Keratinocyte (primary cell): ENCODE data around the gene EIF2S2. TPM values are rescaled to one million over a fixed set of nuclear protein-coding genes. Genes with fewer than 3 reads are reported as not detected.

Source experiments
- DNase-seq: peaks from one replicate; pipeline ENCODE4 v3.0.0-alpha.2; 2011; ENCODE audit warnings: low read depth, missing footprints, low spot score
- FAIRE-seq: peaks from 2 replicates; lab custom pipeline; 2011; peaks lifted over from hg19 to GRCh38; lab: Jason Lieb, UNC
- H2AFZ ChIP-seq: 2 replicates; pipeline ENCODE4 v1.6.0; 2012; ENCODE audit warnings: low read length, control low read depth, inconsistent platforms; ENCODE audit not compliant: control insufficient read depth
- H3K27ac ChIP-seq: 2 replicates; pipeline ENCODE4 v1.5.1; 2011; ENCODE audit warnings: low read length; ENCODE audit not compliant: control insufficient read depth, insufficient read depth
- H3K27me3 ChIP-seq: 3 replicates; pipeline ENCODE4 v1.6.0; 2011; ENCODE audit warnings: low read length; ENCODE audit not compliant: control insufficient read depth, insufficient read depth; ENCODE audit errors: extremely low read depth
- H3K36me3 ChIP-seq, 2 experiments: 2 replicates in 1 of 2; 3 replicates in 1 of 2; pipeline ENCODE4 v1.5.1; 2011; ENCODE audit warnings: low read length in 2 of 2, mild to moderate bottlenecking in 1 of 2; ENCODE audit not compliant: control insufficient read depth in 2 of 2, insufficient read depth in 2 of 2; ENCODE audit errors: extremely low read depth in 1 of 2
- H3K4me1 ChIP-seq: 3 replicates; pipeline ENCODE4 v1.5.1; 2011; ENCODE audit warnings: low read length; ENCODE audit not compliant: control insufficient read depth, insufficient read depth; ENCODE audit errors: extremely low read depth
- H3K4me2 ChIP-seq: 3 replicates; pipeline ENCODE4 v1.6.0; 2011; ENCODE audit warnings: low read depth, low read length; ENCODE audit not compliant: control insufficient read depth, insufficient read depth; ENCODE audit errors: extremely low read depth
- H3K4me3 ChIP-seq, 3 experiments: fragments of 200-600 bp in 1 of 3; sonication (generic) in 1 of 3; 2 replicates in 2 of 3; 3 replicates in 1 of 3; pipeline ENCODE4 v1.5.1; 2011 to 2016; ENCODE audit warnings: low read length in 3 of 3, mild to moderate bottlenecking in 3 of 3, control low read depth in 2 of 3, inconsistent platforms in 1 of 3, low read depth in 1 of 3, mixed read lengths in 1 of 3, mixed run types in 1 of 3, moderate library complexity in 1 of 3; ENCODE audit not compliant: control insufficient read depth in 2 of 3, insufficient read depth in 2 of 3; ENCODE audit errors: extremely low read depth in 1 of 3
- H3K79me2 ChIP-seq: 2 replicates; pipeline ENCODE4 v1.6.0; 2012; ENCODE audit warnings: low read length; ENCODE audit not compliant: control insufficient read depth, insufficient read depth
- H3K9ac ChIP-seq: 3 replicates; pipeline ENCODE4 v1.6.0; 2011; ENCODE audit warnings: low read length; ENCODE audit not compliant: control insufficient read depth, insufficient read depth; ENCODE audit errors: extremely low read depth
- H3K9me1 ChIP-seq: 3 replicates; pipeline ENCODE4 v1.6.0; 2011; ENCODE audit warnings: low read length; ENCODE audit not compliant: control insufficient read depth, insufficient read depth; ENCODE audit errors: extremely low read depth
- H3K9me3 ChIP-seq: 2 replicates; pipeline ENCODE4 v1.5.1; 2012; ENCODE audit warnings: low read depth, low read length; ENCODE audit not compliant: control insufficient read depth
- H4K20me1 ChIP-seq: 3 replicates; pipeline ENCODE4 v1.6.0; 2011; ENCODE audit warnings: low read length; ENCODE audit not compliant: control insufficient read depth, insufficient read depth; ENCODE audit errors: extremely low read depth
- EZH2 ChIP-seq: IDR thresholded peaks from one replicate; pipeline ENCODE4 v1.6.1; 2012; ENCODE audit warnings: inconsistent platforms, mild to moderate bottlenecking, low read length, moderate library complexity
- dilution Hi-C: fragments of 300-500 bp; cut with MboI; formaldehyde crosslinking; loops from one replicate; pipeline ENCODE4 v1.7.0; 2020; ENCODE audit warnings: low sequenced_read_pairs; ENCODE audit not compliant: extremely low pct_ligation_motif_present
- polyA plus RNA-seq, 5 experiments: library from polyadenylated mRNA; depleted of rRNA in 3 of 5; stranded (reverse) in 3 of 5; stranded (forward) in 1 of 5; unstranded in 1 of 5; fragments of >200 nt; gene quantifications; 1 replicate in 1 of 5; 2 replicates in 3 of 5; 3 replicates in 1 of 5; pipeline versions ENCODE4 v1.2.1 to v1.2.3, GENCODE V29; 2011 to 2012; ENCODE audit warnings: missing spikeins in 2 of 5, low read depth in 1 of 5, low replicate concordance in 1 of 5
- TF ChIP-seq, protein P1 (sequence below), 3 experiments: IDR thresholded peaks in 1 of 3; conservative IDR thresholded peaks in 1 of 3; optimal IDR thresholded peaks in 1 of 3; 2 replicates in 2 of 3; 3 replicates in 1 of 3; pipeline versions ENCODE3 to v1.5.1; 2011; ENCODE audit warnings: low read length in 3 of 3, mild to moderate bottlenecking in 3 of 3, moderate library complexity in 2 of 3, control low read depth in 1 of 3, inconsistent platforms in 1 of 3; ENCODE audit not compliant: insufficient read depth in 2 of 3; ENCODE audit errors: extremely low read depth in 1 of 3

The EIF2S2 gene
- polyA plus RNA-seq, 1 donor (not counting 4 experiments of a cell fraction or from before 2014, with no cell fraction given) = 131 TPM

DNA sequence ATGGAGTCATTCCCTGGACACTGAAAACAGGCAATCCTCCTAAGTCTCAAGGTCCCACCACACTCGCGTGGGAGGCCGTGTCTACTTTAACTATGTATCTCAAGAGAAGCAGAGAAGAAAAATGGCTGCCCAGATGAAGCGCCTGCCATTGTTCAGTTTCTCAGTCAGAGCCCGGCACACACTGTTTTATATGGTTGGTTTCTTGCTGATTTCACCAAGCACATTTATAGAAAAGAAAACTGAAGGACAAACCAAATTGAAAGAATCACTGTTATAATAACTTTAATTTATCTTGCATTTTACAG, 22.9 kb downstream of the EIF2S2 start:
- H3K36me3 ChIP-seq = peaks cover 33 to 65% of the 10 kb centered on the region in 2 experiments
- no peaks in the 10 kb centered on the region for H3K27me3 ChIP-seq
- DNase-seq (no peak), FAIRE-seq (no peak)
- H3K79me2 ChIP-seq = peaks cover 7% of the 10 kb centered on the region
- no peaks in the 10 kb centered on the region for H3K9me3 ChIP-seq
- no peak overlapping the region for H3K4me3 ChIP-seq
- no peak overlapping the region for H3K27ac ChIP-seq
- dilution Hi-C loops = no loop called here
- TF ChIP-seq, protein P1, sequence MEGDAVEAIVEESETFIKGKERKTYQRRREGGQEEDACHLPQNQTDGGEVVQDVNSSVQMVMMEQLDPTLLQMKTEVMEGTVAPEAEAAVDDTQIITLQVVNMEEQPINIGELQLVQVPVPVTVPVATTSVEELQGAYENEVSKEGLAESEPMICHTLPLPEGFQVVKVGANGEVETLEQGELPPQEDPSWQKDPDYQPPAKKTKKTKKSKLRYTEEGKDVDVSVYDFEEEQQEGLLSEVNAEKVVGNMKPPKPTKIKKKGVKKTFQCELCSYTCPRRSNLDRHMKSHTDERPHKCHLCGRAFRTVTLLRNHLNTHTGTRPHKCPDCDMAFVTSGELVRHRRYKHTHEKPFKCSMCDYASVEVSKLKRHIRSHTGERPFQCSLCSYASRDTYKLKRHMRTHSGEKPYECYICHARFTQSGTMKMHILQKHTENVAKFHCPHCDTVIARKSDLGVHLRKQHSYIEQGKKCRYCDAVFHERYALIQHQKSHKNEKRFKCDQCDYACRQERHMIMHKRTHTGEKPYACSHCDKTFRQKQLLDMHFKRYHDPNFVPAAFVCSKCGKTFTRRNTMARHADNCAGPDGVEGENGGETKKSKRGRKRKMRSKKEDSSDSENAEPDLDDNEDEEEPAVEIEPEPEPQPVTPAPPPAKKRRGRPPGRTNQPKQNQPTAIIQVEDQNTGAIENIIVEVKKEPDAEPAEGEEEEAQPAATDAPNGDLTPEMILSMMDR (optimal IDR thresholded peaks at IDR 0.05 in 1 of 3, IDR thresholded peaks at IDR 0.05 in 1 of 3, conservative IDR thresholded peaks at IDR 0.05 in 1 of 3; ENCODE audit: extremely low read depth in 1 of 3, insufficient read depth in 2 of 3, low read length in 3 of 3) = no peak
- no peak for TF ChIP-seq EZH2
- H3K4me2 ChIP-seq = no peak overlapping the region
- H2AFZ ChIP-seq = no peak overlapping the region
- H3K9ac ChIP-seq = no peak overlapping the region
- H3K4me1 ChIP-seq = no peaks in the 10 kb centered on the region
- peaks cover 3% of the 10 kb centered on the region for H3K9me1 ChIP-seq
- H4K20me1 ChIP-seq = peaks cover 29% of the 10 kb centered on the region

DNA sequence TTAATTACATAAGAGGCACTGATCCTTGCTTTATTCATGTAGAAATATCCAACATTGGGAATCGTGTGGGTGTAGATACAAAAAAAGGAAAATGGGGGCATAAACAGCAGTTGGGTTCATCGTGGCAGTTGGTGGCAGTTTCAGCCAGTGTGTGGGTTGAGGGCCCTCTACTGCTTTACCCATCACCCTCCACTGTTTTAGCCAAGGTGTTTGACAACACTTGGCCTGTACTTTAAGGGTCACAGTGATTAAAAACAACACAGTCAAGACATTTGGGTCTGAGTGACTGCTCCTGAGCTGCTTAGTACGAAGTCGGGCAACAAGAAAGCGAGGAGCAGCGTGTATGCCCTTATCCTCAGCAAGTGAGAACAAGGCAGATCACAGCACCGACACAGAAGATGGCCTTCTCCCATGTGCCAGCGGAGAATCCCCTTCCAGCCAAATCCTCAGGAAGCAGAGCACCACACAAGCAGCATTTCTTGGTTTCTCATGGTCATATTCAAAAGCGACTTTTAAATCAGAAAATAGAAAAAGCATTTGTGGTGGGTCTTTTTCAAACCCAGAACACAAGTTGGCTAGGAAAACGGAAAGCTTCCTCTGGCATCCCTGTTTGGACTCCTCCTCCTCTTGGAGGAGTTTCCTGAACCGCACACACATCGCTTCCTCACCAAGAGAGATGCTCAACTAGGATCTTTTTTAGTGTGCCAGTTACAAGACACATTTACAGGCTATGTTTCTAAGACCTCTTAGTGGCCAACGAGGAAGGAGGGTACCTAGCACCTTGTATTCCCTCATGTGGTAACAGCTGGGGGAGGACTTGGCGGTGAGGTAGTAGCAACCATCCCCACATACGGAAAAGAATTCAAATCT, 23.5 kb downstream of the EIF2S2 start:
- no peak for TF ChIP-seq EZH2
- TF ChIP-seq, protein P1 (optimal IDR thresholded peaks at IDR 0.05 in 1 of 3, IDR thresholded peaks at IDR 0.05 in 1 of 3, conservative IDR thresholded peaks at IDR 0.05 in 1 of 3; ENCODE audit: extremely low read depth in 1 of 3, insufficient read depth in 2 of 3, low read length in 3 of 3) = no peak
- no peak for DNase-seq
- peaks cover 7% of the 10 kb centered on the region for H3K79me2 ChIP-seq
- dilution Hi-C loops = no loop called here
- no peak overlapping the region for H3K4me2 ChIP-seq
- H3K9me3 ChIP-seq = no peaks in the 10 kb centered on the region
- H3K27ac ChIP-seq = no peak overlapping the region
- H3K27me3 ChIP-seq = no peaks in the 10 kb centered on the region
- H2AFZ ChIP-seq = no peak overlapping the region
- no peak overlapping the region for H3K4me3 ChIP-seq
- no peak overlapping the region for H3K9ac ChIP-seq
- H4K20me1 ChIP-seq = peaks cover 26% of the 10 kb centered on the region
- H3K36me3 ChIP-seq = peaks cover 30 to 60% of the 10 kb centered on the region in 2 experiments
- no peak for FAIRE-seq
- H3K4me1 ChIP-seq = peaks cover 3% of the 10 kb centered on the region
- H3K9me1 ChIP-seq = peaks cover 3% of the 10 kb centered on the region
